H1 (cell line): Measurements from ENCODE around the gene VPS41. TPM values are rescaled to one million over a fixed set of nuclear protein-coding genes. Genes with fewer than 3 reads are reported as not detected.

Experiments
- CREB1 ChIP-seq: IDR thresholded peaks from 2 replicates; pipeline ENCODE4 v1.6.1; 2012; ENCODE audit warnings: inconsistent platforms
- CTBP2 ChIP-seq: IDR thresholded peaks from 2 replicates; pipeline ENCODE4 v1.7.0; 2011; ENCODE audit warnings: borderline replicate concordance, mild to moderate bottlenecking, moderate library complexity, mixed read lengths, low read length; ENCODE audit not compliant: insufficient read depth, insufficient read length
- RXRA ChIP-seq: IDR thresholded peaks from 2 replicates; pipeline ENCODE4 v1.6.1; 2011; ENCODE audit warnings: low read depth, mild to moderate bottlenecking, low read length, moderate library complexity; ENCODE audit not compliant: insufficient read depth
- SAP30 ChIP-seq: fragments of 300-600 bp; sonication (generic); IDR thresholded peaks from 2 replicates; pipeline ENCODE4 v1.7.1; 2012; ENCODE audit warnings: low read length, moderate library complexity, mild to moderate bottlenecking, inconsistent platforms; ENCODE audit not compliant: insufficient read depth, insufficient replicate concordance
- polyA plus RNA-seq, 7 experiments: library from polyadenylated mRNA; depleted of rRNA in 3 of 7; stranded (reverse) in 5 of 7; unstranded in 2 of 7; fragments of >200 nt in 5 of 7; fragments of 200-250 nt in 2 of 7; gene quantifications; 1 replicate in 5 of 7; 2 replicates in 1 of 7; 4 replicates in 1 of 7; pipeline versions ENCODE4 v1.2.1 to v1.2.3, GENCODE V29; 2011 to 2013; ENCODE audit warnings: missing spikeins in 2 of 7, mixed read lengths in 2 of 7
- total RNA-seq: library from RNA; stranded (reverse); fragmentation: NEBNext Ultra II Directional; extraction: Animal tissue kit (Norgen Biotek cat#: 25700); gene quantifications from 2 replicates; pipeline ENCODE4 v1.2.1, GENCODE V29; 2021

VPS41 gene
- total and polyA plus RNA-seq, 2 of the 8 experiments (the other 6 are each of a cell fraction or from before 2014, with no cell fraction given), result 10.7 to 63.3 TPM

GRCh38 chr7:38685851-38686250, 223.1 kb downstream of the VPS41 start (continued):
- TF ChIP-seq RXRA (no peak), CTBP2 (no peak), CREB1 (no peak), SAP30 (no peak)
